Measurements from ENCODE around the gene TPMT.

TPMT gene

DNA sequence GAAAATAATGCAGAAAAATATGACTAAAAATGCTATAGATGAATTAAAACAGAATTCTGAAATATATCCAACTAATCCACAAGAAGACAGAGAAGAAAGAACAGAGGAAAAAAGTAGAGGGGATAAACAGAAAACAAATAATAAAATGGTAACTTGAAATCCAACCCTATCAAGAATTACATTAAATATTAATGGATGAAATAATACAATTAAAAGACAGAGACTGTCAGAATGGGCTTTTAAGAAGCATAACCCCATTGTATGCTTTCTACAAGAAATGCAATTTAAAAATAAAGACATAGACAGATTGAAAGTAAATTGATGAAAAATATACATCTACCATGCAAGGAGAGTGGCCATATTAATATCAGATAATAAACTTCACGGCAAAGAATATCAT lies 47.8 kb downstream of the TPMT start:
- no peak for DNase-seq

DNA sequence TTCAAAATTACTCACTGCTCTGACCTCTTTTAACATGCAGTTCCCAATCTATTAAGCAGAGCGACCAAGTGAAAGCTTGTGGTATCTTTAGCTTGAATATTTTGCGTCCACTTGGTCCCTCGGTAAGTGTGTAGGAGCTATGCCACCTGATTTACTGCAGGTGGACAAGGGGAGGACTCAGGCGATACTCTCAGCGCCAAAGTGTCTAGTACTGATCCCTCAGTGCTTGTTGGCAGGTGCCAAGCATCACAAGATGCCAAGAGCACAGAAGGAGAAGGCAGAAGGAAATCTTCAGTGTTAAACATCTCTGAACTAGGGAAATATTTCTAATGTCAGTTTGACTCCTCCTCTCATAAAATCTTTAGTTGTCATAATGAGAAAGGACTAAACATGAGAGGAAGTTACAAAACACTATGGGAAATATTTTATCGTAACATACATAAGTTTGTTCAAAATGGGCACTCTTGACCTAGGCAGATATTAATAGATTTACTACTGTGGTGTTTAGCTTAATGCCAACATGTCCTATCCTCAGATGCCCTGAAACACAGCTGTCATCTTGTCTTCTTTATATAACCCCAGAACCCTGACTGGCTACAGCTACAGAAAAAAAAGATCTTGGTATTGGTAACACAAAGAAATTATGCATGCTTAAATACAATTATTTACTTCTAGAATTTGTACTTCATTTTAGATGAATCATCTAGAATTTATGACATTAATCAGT lies 51.9 kb downstream of the TPMT start:
- DNase-seq, result no peak

DNA sequence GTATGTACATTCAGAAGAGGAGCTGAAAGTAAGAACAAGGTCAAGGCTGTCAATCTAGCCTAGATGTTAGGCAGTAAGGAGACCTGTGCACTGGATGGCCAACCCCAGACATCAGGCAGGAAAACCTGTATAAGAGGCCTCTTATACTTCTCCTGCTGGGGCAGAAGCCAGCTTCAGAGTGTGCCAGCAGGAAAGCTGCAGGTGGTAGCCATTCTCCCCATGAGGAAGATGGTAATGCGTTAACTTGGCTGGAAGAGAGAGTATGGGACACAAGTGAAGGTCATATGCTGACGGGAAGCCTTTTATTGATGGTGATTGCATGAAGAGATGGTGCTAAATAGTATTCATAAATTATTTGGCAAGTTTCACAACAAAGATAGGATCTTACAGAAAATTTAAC lies 53.0 kb downstream of the TPMT start:
- no peak for DNase-seq

DNA sequence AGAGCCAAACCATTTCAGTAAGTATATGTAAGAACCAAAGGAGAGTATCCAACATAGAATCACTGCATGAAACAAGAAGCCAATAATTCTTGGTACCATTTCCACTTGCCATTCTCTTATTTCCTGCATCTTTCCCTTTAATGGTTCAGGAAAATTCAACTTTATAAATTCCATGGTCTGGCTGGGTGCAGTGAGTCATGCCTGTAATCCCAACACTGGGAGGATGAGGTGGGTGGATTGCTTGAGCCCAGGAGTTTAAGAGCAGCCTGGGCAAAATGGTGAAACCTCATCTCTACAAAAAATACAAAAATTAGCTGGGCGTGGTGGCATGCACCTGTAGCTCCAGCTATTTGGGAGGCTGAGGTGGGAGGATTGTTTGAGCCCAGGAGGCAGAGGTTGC lies 53.6 kb downstream of the TPMT start:
- DNase-seq, result no peak

DNA sequence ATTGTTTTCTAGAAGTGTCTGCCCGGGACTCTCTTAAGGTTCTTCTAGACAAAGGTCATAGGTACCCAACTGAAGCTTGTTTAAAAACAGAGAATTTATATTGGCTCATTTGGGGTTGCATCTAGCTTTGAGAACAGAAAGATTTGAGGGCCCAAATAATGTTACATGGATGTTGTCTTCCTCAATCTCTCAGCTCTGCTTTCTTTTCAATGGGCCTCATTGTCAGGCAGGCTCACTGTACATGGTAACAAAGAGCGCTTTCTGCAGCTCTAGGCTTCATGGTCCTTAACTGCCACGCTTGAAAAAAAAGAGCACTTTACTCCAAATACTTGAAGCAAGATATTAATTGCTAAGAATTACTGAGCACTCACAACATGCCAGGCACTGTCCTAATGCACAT lies 54.6 kb downstream of the TPMT start:
- DNase-seq, result no peak

DNA sequence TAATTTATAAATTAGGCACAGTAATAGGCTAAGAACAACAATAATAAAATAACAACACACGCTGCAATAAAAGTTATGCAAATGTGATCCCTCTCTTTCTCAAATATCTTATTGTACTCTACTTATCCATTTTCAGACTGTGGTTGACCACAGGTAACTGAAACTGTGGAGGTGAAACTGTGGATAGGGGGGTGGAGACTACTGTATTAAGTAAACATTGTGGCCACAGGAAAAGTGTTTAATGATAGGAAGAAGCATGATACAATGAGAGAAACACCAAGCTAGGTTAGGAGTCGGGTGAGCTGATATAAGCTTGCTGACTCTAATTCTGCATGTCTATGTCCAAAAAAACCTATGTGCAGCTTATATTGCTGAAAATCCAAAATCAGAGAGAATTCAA lies 55.4 kb downstream of the TPMT start:
- DNase-seq, result no peak

DNA sequence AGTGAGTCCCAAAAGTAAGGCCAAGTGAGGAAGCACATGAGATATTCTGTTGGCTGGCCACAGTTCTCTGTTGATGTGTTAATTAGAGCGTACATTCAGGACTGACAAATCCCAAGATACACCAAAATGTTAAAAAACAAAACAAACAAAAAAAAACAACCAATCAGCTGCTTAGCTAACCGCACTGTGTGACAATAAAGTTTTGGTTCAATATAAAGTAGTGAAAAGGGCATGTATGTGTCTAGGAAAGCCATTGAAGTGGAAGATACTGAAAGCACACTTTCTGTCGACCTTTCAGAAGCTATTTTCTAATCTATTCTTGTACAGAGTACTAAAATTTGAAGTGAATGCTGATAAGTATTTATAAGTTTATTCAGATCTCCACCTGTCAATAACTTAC lies 58.5 kb downstream of the TPMT start:
- DNase-seq, result no peak

DNA sequence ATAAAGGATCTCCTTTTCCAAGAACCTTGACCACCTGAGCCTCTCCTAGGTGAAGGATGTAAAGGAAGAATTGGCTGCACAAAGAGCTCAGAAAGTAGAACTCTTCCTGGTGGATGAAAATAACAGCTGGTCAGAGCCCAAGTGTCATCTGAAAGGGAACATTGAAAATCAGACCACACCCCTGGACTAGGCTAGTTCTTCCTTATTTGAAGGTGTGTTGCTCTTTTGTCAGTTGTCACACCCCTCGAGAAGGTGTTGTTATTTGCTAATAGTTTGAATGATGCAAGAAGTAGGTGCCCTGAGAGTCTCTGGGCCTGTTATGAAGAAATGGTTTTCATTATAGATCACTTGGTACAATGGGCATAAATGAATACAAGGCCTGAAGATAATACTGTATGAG lies 63.5 kb downstream of the TPMT start:
- no peak for DNase-seq

DNA sequence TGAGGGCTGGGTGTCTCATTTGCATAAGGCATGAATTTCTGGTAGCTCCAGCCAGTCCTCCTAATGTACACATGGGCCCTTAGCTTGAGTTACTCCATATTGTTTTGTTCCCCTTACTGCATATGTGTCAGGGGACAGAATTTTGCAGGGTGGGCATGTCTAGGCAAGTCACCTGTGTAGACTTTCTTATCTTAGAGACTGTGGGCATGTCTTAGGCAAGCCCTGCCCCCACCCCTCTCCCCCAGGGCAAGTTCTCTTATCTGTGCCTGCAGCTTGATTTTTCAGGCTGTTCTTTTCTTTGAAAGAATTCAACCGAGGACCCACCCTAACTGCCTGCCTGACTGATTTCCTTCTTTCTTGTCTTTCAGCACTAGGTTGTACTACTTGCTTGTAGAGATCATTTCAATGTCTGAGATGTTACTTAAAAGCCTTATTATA lies 64.5 kb downstream of the TPMT start:
- no peak for DNase-seq

DNA sequence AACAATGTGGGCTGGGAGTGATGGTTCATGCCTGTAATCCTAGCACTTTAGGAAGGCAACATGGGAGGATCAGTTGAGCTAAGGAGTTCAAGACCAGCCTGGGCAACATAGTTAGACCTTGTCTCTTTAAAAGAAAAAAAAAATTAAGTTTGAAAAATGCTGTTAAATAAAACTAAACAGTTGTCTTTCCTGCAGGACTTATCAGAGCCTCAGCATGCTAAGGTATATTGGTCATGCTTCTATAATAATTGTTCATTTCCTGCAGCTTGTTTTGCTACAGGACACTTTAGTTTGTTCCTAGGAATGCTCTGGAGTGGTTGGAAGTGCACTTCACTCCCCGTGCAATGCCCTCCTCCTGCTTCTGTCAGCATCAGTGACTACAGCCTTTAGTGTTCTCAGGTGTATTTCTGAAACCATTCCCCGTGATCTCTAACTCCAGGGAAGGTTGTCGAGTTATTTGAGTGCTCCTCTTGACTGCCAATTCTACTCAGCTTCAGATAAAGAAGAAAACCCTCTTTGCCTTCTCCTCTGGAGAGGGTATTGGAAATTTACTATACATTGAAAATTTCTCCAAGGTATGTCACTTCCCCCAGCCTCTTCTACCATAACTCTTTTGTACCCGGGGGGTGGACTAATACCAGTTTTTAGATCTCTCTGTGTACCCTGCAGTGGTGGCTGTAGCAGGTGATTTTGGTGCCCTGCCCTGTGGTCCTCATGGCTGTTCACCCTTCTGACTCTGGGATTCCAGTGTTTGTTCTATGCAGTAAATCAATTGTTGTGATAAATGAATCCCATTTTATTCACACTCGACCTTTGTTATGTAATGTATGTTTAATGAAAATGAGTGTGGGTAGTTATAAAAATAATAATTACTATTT lies 66.2 kb downstream of the TPMT start:
- no peak for DNase-seq

DNA sequence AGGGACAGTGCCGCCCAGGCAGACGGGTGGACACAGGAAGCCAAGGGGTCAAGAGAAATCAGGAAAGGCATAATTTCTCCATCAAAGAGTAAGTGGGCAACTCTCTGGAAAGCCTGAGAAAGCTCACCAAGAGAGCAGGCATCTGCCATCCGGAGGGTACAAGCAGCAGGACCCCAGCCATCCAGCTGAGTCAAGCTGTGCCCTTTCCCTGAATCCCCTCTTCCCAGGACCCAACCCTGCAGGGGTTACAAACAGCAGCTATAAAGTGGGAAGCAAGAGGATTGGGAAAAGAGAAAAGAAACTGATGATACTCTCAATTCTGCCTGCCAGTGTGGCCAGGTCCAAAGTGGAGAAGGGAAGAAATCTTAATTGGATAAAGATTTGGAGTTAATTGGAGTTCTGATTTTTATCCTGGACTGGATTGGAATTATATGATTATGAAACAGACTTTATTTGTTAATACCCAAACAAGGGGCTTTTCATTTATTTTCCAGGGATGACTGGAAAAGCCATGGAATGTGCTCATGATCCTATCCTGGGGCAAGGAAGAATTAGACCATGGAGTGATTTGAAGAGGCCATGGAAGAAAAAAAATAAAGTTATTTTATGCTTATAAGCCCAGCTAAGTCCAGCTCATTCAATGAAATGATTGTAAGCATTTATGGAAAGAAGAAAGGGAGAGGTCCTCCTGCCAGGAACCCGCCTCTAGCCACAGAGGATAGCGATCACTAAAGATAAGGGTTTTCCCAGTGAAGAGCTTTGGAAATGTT lies 67.3 kb downstream of the TPMT start:
- no peak for DNase-seq

DNA sequence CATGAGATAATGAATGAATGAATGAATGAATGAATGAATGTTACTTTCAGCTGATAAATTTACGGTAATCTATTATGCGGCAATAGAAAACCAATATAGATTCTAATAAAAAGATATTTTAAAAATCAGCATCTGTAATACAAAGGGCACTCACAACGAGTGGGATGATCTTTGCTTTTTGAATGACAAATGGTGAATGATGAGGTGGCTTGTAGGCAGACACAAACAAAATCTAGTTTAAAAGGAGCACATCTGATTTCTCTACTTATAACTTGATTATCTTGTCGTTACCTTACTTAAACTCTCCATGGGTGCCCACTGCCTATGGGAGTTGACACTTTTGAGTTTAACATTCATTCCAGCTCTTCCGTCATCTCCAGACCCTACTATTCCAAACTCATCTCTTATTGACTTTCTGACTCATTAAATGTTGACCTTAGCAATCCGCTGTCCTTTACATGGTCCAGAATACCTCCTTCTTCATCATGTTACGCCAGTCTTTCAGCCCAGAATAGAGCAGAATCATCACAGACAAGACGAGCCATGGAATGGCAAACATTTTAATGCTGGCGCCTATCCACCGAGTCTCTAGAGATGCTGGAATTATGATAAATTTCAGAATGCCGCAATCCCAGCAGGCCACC lies 73.7 kb downstream of the TPMT start:
- no peak for DNase-seq

DNA sequence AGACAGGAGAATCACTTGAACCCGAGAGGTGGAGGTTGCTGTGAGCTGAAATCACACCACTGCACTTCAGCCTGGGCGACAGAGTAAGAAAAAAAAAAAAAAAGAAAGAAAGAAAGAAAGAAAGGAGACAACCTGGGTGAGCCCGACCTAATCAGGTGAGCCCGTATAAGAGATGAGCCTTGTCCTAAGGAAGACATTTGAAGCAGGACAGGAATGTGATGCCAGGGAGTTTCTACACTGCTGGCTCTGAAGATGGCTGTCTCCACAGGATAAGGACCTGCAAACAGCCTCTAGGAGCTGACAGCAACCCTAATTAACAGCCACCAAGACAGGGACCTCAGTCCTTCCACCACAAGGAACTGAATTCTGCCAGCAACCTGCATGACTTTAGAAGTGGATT lies 74.3 kb downstream of the TPMT start:
- DNase-seq, result no peak

DNA sequence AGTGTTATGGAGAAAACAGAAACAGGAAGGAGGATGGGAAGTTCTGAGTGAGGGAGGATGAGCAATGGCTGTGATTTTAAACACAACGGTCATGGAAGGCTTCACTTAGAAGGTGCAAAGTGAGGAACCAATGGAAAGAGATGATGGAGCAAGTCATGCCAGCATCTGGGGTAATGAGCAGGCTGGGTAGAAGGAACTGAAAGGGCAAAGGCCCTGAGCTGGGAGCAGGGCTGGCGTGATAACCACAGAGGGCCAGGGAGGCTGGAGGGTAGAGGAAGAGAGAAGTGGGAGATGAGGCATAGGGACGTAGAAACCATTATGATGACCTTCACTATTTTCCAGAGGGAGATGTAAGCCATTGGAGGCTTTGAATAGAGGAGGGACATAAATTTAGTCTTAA lies 76.0 kb downstream of the TPMT start:
- no peak for DNase-seq

Data from stimulated activated CD4-positive, alpha-beta T cell treated with anti-CD3 and anti-CD28 coated beads, Interleukin-4, amount 100 ng/mL, for 4 hours (primary cell).